HL-60/S4 treated with retinoic acid at 250 ng/mL for 4 days and 3 days (cell line): ENCODE data around the gene MRPL20.
"Not testable (repeated sequence)": the region's sequence is repeated elsewhere in the genome, so short reads cannot be mapped to it uniquely, and the experiment has no call there.

ENCODE experiments used
- in situ Hi-C: fragments of 300-500 bp; cut with MboI; formaldehyde crosslinking; loops from 2 replicates; pipeline ENCODE4 v1.7.0; 2022; ENCODE audit warnings: low sequenced_read_pairs

Gene MRPL20

DNA sequence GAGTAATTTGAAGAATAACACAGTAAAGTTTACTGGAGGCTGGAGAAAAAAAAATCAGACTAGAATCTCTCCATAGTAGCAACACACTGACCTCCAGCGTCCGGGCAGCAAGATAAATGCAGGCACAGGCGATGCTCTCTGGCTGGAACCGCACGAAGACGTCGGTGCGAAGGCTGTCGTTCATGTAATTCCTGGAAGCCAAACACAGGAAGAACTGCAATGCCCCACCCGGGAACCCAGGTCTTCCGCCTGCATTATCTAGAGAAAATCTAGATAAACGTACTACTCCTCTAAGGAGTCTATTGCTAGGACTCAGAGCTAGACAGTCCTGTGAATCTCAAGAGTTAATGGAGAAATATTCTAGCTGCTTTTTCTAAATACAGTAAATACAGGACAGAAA, 16.4 kb downstream of the MRPL20 start:
- in situ Hi-C loops, result no loop called here

DNA sequence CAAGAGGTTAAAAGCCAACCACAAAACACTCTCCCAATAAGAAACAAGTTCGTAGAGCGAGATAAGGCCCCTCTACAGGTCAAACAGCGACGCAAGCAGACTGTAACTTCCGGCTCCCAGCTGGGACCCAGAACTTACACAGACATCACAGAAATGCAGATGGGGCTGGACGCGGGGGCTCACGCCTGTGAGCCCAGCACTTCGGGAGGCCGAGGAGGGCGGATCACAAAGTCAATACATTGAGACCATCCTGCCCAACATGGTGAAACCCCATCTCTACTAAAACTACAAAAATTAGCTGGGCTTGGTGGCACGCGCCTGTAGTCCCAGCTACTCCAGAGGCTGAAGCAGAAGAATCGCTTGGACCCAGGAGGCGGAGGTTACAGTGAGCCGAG, 19.0 kb downstream of the MRPL20 start:
- in situ Hi-C loops, result no loop called here

DNA sequence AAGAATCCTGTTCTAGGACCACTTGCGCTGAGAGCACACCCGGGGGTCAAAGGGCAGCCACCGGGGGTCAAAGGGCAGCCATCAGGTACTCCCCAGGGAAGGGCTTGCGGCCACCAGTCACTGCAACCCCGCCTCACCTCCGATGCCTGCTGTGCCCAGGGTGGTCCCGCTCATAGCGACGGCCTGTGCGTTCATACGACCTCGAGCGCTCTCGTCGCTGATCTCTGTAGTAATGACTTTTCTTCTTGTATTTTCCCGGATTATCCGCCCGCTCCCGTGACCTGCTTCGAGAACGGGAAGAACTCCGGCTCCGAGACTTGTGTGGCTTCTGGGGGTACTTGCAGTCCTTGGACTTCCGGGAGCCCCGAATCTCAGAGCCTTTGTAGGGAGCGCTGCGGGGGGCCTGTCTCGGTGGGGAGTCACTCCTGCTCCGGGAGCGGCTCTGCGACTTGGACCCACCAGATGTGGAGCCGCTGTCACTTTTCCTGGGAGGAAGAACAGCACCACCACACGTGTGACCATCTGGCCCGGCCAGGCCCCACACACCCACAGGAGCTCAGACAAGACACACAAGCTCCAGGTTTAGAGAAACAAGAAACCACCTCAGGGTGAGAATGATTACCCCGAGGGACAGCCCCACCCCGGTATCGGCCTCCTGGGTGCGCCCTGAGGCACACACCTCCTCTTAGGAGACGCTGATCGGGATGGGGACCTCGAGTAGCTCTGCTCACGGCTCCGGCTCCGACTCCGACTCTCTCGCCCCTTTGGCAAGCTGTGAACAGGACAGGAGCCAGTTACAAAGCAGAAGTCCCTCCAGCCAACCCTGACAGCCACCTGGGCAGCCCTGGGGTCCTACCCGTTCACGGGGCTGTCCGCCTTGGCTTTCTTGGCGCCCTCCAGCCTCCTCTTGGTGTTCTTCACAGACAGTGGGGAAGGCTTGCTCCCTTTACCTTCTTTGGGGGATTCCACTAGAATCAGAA, 19.7 kb downstream of the MRPL20 start:
- in situ Hi-C loops, result no loop called here

DNA sequence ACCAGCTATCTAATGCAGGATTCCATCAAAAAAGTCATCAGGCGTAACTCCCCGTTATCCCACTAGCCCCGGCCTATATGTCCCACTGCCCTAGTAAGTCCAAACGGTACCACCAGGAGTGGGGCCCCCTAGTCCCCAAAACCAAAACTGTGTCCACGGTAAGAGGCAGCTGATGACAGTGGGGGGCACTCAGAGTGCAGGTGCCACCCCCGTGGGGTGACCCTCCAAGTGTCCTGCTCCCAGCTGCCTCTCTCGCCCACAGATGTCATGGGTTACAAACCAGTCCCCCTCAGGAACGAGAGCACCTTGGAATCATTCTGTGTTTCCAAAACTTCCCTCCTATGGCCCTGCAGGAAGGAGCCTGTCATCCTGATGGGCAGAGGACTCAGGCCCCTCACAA, 21.2 kb downstream of the MRPL20 start:
- in situ Hi-C loops, result no loop called here

DNA sequence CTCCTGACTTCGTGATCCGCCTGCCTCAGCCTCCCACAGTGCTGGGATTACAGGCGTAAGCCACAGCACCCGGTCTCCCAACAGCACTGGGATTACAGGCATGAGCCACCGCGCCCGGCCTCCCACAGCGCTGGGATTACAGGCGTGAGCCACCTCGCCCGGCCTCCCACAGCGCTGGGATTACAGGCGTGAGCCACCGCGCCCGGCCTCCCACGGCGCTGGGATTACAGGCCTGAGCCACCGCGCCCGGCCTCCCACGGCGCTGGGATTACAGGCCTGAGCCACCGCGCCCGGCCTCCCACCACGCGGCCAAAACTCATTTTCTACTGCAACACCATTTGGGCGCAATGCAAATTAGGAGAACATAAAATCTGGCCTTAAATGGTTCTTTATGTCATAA, 21.8 kb downstream of the MRPL20 start:
- in situ Hi-C loops, result not testable (repeated sequence)

DNA sequence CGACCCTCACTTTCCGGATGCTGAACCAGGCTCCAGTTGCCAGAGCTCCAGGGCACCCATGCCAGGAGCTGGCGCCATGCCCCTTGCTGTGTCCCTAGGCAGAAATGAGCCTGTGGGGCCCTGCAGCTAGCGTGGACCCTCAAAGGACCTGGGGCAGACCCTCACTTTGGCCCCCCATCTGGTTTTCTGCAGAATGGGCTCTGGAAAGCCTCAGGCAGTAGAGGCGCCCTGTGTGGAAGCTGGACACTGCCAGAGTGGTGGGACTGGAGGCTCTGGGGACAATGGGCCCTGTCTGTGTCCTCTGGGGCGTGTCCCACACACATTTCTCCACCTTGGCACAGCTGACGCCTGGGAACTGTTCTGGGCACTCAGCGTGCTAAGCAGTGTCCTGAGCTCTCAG, 25.8 kb downstream of the MRPL20 start:
- in situ Hi-C loops, result no loop called here

DNA sequence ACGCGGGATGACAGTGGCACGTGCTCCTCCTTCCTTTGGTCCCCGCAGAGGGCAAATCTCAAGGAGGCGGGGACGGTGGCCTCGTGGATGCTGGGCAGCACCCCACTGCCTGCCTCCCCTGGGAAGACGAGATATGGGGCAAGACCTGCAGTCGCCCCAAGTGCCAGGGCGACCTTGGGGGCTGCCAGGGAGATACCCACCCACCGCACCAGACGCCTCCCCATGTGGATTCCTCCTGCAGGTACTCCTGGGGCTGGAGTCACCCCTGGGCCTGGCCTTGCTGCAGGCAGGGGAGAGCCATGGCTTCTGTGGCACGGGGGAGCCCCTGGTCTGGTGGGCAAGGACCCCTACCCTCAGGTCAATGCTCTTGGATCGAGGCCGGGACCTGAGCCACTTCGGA, 26.2 kb downstream of the MRPL20 start:
- in situ Hi-C loops, result no loop called here

DNA sequence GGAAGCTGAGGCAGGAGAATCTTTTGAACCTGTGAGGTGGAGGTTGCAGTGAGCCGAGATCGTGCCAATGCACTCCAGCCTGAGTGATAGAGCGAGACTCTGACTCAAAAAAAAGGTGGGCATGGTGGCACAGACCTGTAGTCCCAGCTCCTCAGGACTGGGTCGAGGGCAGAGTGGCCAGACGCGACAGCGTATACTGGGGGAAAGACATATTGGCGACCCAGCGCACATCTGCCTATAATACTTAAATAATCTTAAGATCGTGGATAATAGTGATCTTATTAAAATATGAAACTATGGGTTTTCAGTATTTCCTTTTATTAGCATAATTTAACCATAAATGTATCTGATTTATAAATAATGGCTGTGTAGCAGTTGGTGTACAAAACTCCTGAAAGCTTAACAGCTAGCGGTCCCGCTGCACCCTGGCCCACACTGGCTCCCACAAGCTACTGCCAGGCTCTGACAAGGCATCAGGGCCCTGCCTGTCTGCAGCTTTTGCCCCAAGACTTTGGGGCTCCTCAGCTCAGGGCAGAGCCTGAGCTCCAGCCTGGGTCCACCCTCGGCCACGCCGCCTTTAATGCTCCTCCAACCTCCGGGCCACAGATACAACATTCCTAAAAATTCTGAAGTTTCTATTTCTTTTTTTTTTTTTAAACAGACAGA, 29.4 kb downstream of the MRPL20 start:
- in situ Hi-C loops, result no loop called here

DNA sequence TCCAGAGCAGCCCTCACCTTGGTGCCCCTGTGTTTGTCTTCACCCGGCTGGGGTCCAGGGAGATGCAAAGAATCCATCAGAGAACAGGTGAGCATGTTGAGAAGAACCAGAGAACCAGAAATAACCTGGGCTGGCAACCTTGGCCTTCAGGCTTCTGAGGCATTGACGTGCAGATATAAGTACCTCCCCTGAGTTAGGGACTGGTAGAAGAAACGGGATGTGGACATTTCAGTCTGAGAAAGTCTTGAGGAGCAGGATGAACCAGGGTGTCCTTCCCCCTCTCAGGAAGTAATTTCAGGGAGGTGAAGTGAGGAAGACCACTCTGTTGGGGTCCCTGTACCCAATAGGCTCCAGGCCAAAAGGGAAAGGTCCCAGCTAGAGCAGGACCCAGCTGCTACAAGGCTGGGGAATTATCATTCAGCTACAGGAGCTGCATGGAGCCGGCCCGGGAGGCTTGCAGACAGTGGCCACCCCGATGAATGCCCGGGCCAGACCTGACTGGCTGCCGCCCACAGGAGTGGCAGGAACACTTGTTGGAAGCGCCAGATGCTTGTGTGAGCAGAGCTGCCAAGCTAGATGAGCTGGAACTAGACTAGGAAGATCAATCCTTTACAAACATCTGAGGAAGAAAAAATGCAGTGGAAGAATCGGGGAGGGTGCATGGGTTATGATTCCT, 30.4 kb downstream of the MRPL20 start:
- in situ Hi-C loops, result no loop called here

DNA sequence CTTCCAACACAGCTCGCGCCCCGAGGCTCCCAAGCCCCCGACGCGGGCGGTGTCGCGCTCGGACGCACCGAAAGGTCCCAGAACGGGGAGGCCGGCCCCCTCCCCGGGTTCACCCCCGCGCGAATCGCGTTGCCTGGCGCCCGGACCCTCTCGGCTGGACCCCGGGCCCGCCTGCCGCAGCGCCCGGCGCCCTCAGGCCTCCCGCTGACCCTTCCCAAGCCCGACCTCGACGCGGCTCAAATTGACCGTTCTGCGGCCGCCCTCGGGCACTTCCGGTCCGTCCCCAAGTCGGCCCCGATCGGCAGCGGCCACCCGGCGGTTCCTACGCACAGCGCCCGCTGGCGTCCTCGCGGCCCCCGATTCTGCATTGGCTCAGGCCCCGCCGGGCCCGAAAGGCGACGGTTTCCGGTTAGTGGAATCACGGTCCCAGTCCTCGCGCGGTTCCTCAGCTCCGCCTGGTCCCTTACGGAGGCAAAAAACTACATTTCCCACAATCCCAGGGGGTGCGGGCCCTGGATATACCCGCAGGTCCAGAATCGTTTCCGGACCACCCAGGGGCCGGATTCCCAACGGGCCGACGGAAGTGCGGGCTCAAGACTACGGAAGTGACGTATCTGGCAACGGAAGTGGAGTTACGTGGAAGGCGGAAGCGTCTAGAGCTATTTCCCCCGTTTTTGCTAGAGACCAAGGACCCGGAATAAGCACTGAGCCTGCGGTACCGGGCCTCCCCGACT, 32.0 kb downstream of the MRPL20 start, which contains the start of gene AURKAIP1:
TSS of gene AURKAIP1 (minus strand) at position 279 of the 734 bp plus-strand sequence. CDS start 451 bp downstream, outside the sequence.
- in situ Hi-C loops, result no loop called here

DNA sequence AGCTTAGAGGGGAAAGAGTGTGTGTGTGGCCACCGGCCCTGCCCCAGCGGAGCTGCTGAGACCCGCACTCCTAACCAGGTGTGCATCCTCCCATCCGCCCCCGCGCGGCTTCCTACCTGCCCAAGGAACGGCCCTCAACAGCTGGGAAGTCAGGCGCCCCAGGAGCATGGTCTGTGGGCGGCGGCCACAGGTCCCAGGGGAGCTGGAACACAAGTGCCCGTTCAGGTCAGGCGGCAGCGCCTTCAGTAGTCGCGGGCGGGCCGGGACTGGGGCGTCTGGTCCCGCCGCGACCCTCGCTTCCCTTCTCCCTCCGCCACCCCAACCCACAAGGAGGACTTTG, 32.5 kb downstream of the MRPL20 start:
- in situ Hi-C loops, result no loop called here

DNA sequence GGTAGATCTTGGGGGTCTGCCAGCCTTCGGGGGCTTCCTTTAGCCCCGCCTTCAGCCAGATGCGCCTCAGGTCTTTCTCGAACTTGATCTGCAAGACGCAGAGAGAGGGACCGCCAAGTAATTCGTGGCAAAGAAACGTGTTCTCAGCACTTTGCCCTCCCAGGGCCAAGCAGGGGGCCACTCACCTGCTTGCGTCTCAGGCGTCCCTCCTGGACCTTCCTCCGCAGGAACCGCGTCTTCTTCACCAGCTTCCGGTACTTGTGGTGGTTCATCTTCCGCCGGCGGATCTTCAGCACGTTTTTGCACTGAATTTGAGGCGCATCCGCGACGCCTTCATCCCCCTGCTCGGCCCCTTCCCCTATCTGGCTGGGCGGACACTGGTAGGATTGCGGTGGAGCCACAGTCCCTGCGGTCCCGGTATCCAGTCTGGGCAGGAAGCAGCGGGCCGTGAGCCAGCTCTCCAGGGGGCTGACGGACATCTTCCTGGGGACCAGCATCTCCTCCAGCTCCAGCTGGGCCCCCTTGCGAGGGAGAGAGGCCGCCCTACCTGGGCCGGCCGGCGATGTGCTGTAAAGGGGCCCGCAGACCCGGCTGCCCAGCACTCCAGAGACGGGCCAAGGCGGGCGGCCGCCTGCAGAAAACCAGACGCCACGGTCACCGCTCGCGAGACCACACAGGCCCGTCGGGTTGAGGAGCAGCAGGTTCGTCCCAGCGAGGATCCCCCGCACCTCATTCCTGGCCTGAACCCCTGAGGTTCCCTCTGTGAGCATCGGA, 33.1 kb downstream of the MRPL20 start:
- in situ Hi-C loops, result no loop called here

DNA sequence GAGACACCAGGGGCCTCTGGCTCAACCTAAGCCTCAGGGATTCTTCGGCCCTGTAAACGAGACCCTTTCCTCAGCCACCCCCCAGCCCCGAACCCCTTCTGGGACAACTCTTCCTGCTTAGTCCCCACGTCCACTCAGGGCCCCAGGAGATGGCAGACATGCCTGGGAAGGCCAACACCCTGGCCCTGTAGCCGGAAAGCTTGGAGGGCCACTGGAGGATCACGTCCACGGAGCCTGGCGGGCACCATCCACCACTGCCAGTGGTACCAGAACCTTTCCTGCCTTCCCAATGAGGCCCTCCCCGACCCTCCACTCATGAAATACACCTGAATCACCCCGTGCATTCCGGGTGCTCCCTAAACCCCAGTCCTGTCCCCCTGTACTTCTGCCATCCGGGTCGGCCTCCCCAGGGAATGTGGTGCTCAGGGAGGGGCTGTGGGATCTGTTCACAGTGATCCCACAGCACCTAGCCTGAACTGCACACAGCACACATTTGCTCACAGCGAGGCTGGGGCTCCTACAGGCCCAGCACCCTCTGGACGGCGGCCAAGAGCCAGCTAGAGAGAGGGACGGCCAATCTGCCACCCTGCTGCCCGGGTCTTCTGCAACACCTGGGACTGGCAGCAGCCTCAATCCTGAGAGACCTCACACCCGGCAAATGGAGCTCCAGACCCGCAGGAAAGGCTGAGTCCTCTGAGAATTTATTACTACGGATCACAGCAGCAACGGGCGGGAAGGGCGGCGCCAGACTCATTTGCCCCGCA, 33.9 kb downstream of the MRPL20 start:
- in situ Hi-C loops, result no loop called here

DNA sequence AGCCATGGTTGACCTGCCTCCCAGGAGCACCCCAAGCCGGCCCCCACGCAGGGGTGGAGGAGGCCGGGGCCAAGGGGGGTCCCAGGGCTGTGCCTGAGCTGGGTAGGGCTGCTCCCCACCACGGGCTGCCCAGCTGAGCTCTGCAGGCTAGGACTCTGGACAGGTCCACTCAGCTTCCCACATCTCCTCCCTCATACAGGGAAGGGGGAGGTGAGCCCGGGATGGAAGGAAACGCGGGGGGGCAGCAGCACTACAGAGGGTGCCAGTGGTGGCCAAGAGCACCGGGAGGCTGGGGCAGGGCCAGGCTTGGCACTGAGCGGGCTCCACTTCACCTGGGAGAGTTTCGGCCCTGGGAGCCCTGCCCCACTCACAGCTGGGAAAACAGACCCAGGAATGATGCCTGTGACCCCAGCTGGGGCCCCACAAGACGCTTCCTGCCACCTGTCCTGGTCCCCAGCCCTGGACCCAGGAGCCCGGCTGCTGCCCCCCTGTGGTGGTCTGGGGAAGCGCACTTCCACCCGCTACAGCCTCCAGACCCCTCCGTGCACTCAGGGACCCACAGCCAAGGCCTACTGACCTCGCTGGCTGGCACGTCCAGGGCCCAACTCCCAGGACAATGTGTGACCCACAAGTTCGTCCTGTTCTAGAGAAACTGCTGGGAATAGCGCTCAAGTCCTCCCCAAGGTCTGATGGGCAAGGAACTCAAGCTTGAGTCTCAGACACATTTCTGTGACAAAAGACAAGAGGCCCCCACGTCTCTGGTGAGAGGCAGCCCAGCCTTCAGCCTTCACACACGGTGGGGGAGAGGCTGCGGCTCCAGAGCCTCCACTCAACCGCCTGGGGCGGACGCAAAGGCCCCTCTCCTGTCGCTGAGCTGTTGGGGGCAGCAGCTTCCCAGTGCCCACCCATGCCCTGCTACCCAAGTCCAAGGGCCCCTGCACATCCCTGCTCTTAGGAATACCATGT, 35.1 kb downstream of the MRPL20 start:
- in situ Hi-C loops, result no loop called here

DNA sequence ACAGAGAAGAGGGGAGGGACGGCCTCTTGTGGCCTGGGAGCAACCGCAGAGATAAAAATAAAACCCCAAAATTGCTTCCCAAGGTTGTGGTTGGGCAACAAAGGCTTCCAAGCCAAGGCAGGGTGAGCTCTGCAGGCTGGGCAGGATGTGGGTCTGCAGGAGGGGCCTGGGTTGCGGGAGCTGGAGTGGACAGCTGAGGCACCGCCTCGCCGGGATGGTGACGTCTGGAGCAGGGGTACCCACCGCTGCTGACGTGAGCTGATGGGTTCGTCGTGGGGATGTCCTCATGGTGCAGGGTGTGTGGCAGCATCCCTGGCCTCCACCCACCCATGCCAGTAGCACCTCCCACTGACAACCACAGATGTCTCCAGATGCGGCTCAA, 35.7 kb downstream of the MRPL20 start:
- in situ Hi-C loops, result no loop called here

DNA sequence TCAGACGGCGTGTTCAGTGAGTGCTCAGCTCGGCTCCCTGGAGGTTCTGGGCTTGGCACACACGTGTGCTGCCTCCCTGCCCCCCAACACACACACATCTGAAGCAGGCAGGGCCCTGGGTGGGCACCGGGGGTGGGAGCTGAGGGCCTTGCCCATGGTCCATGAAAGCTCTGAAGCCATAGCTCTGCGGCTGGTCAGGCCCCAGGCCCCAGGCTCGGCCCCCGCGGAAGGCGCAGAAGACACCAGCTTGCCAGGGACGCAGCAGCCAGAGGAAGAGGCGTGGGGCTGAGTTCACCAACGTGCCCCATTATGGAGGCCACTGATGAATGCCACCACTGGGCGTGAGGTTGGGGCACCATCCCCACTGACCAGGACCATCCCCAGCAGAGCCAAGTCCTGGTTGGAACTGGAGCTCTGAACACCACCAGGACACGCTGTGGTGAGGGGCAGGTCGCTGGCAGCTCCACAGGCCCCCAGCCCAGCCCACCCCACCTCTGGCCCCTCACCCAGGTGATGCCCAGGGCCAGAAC, 36.3 kb downstream of the MRPL20 start:
- in situ Hi-C loops, result no loop called here

DNA sequence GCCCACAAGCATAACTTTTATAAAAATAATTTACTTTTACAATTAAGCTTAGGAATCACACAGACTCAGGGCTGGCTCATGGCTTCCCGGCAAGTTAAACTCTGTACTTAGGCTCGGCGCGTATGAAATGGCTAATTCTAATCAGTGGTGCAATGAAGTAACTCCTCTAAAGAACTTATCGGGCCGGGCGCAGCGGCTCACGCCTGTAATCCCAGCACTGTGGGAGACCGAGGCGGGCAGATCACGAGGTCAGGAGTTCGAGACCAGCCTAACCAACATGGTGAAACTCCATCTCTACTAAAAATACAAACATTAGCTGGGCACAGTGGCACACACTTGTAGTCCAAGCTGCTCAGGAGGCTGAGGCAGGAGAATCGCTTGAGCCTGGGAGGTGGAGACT, 37.0 kb downstream of the MRPL20 start:
- in situ Hi-C loops, result not testable (repeated sequence)

DNA sequence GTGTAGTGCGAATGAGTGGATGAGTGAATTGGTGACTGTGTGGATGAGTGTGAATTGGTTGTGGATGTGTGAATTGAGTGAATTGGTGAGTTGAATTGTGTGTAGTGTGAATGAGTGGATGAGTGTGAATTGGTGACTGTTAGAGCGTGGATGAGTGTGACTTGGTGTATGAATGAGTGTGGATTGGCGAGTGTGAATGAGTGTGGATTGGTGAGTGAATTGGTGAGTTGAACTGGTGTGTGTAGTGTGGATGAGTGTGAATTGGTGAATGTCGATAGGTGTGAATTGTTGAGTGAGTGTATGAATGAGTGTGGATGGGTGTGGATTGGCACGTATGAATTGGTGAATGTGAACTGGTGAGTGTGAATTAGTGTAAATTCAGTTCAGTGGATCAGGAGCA, 39.8 kb downstream of the MRPL20 start:
- in situ Hi-C loops, result no loop called here
